Uterus (tissue), 4 donors: Measurements from ENCODE around the gene MB. TPM values are rescaled to one million over a fixed set of nuclear protein-coding genes. Genes with fewer than 3 reads are reported as not detected.

Source experiments
- DNase-seq, 2 donors: peaks; one replicate each; pipeline ENCODE4 v3.0.0-alpha.2; 2019 to 2020
- H3K27ac ChIP-seq, 2 donors: fragments of 200-600 bp; sonication (generic); 1 replicate in 1 of 2; 2 replicates in 1 of 2; pipeline ENCODE4 v1.5.1; 2016 to 2018
- H3K27me3 ChIP-seq, 2 donors: fragments of 200-600 bp; sonication (generic); one replicate each; pipeline ENCODE4 v1.5.1; 2018 to 2019; ENCODE audit warnings: control low read depth in 1 of 2
- H3K36me3 ChIP-seq, 2 donors: fragments of 200-600 bp; sonication (generic); one replicate each; pipeline ENCODE4 v1.5.1; 2019; ENCODE audit warnings: control low read depth in 1 of 2
- H3K4me1 ChIP-seq, 2 donors: fragments of 200-600 bp; sonication (generic); one replicate each; pipeline ENCODE4 v1.5.1; 2018 to 2019; ENCODE audit warnings: control low read depth in 1 of 2
- H3K4me3 ChIP-seq, 2 donors: fragments of 200-600 bp; sonication (generic); 1 replicate in 1 of 2; 2 replicates in 1 of 2; pipeline ENCODE4 v1.5.1; 2018 to 2019; ENCODE audit warnings: mild to moderate bottlenecking in 1 of 2
- H3K9me3 ChIP-seq, 2 donors: fragments of 200-600 bp; sonication (generic); one replicate each; pipeline ENCODE4 v1.5.1; 2019; ENCODE audit warnings: control low read depth in 1 of 2
- POLR2A ChIP-seq, 2 donors: fragments of 450-650 bp; IDR thresholded peaks; one replicate each; pipeline ENCODE4 v1.6.1; 2016; ENCODE audit warnings: antibody characterized with exemption in 2 of 2, mild to moderate bottlenecking in 1 of 2, moderate library complexity in 1 of 2
- intact Hi-C: fragments of 100-400 bp; cut with DNase I; formaldehyde crosslinking; loops from one replicate; pipeline ENCODE4 v1.15.1; 2023; ENCODE audit warnings: low total_unique reads
- total RNA-seq, 4 donors: library from RNA; depleted of rRNA in 3 of 4; stranded (reverse); fragments of >200 nt in 3 of 4; gene quantifications; one replicate each; pipeline versions ENCODE4 v1.1.0 to v1.2.4, GENCODE V29; 2014 to 2023
- TF ChIP-seq, protein P1 (sequence below), 4 experiments: fragments of 200-600 bp in 2 of 4; fragments of 450-650 bp in 2 of 4; sonication (generic) in 2 of 4; IDR thresholded peaks; one replicate each; pipeline ENCODE4 v1.5.1; 2016 to 2019; ENCODE audit warnings: antibody characterized with exemption in 4 of 4, mild to moderate bottlenecking in 2 of 4, moderate library complexity in 1 of 4
- donor health status: DM: yes; HTN: yes; CAD: no.

MB gene
- total RNA-seq, 4 donors from 2014 or later = 1.8 to 2.5 TPM; not detected in 2

- DNase-seq = no peak
- Histone ChIP-seq H3K9me3 (no peaks in the 10 kb centered on the region), H3K36me3 (no peaks in the 10 kb centered on the region), H3K4me1 (no peaks in the 10 kb centered on the region), H3K27ac (no peak overlapping the region), H3K4me3 (no peak overlapping the region), H3K27me3 (no peaks in the 10 kb centered on the region)
- intact Hi-C loops = no loop called here
- TF ChIP-seq POLR2A (IDR thresholded peaks at IDR 0.05) = no peak
- TF ChIP-seq, protein P1, sequence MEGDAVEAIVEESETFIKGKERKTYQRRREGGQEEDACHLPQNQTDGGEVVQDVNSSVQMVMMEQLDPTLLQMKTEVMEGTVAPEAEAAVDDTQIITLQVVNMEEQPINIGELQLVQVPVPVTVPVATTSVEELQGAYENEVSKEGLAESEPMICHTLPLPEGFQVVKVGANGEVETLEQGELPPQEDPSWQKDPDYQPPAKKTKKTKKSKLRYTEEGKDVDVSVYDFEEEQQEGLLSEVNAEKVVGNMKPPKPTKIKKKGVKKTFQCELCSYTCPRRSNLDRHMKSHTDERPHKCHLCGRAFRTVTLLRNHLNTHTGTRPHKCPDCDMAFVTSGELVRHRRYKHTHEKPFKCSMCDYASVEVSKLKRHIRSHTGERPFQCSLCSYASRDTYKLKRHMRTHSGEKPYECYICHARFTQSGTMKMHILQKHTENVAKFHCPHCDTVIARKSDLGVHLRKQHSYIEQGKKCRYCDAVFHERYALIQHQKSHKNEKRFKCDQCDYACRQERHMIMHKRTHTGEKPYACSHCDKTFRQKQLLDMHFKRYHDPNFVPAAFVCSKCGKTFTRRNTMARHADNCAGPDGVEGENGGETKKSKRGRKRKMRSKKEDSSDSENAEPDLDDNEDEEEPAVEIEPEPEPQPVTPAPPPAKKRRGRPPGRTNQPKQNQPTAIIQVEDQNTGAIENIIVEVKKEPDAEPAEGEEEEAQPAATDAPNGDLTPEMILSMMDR (IDR thresholded peaks at IDR 0.05) = no peak
Measured at GRCh38 chr22:35608088-35608487, 9.0 kb downstream of the MB start.

DNA sequence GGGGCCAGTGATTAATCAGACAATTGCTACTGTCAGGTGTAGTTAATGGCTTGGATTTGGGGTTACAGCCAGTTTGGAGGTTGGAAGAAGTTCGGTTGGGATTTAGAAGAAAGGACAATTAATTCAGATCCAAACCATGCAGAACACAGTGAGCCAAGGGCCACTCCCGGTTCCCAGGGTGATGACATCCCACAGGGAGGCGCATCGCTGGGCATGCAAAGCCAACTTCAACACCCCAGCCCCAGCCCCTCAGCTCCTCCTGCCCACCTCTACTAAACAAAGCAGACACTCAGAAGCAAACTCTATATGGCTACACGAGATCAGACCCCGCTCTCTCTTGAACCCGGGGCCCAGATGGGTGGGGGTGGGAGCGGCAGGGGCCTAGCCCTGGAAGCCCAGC, 10.2 kb downstream of the MB start:
- TF ChIP-seq POLR2A (IDR thresholded peaks at IDR 0.05) = no peak
- TF ChIP-seq, protein P1 (IDR thresholded peaks at IDR 0.05) = no peak
- H3K27ac ChIP-seq = no peak overlapping the region
- no peaks in the 10 kb centered on the region for H3K4me1 ChIP-seq
- H3K36me3 ChIP-seq = no peaks in the 10 kb centered on the region
- intact Hi-C loops = no loop called here
- H3K4me3 ChIP-seq = no peak overlapping the region
- DNase-seq = no peak
- no peaks in the 10 kb centered on the region for H3K27me3 ChIP-seq
- no peaks in the 10 kb centered on the region for H3K9me3 ChIP-seq

GRCh38 chr22:35605851-35606481, 11.2 kb downstream of the MB start:
- Histone ChIP-seq H3K4me3 (no peak overlapping the region), H3K27ac (no peak overlapping the region), H3K4me1 (no peaks in the 10 kb centered on the region), H3K27me3 (no peaks in the 10 kb centered on the region), H3K36me3 (no peaks in the 10 kb centered on the region), H3K9me3 (no peaks in the 10 kb centered on the region)
- TF ChIP-seq, protein P1 (IDR thresholded peaks at IDR 0.05) = no peak
- TF ChIP-seq POLR2A (IDR thresholded peaks at IDR 0.05) = no peak
- no peak for DNase-seq
- intact Hi-C loops = no loop called here

DNA sequence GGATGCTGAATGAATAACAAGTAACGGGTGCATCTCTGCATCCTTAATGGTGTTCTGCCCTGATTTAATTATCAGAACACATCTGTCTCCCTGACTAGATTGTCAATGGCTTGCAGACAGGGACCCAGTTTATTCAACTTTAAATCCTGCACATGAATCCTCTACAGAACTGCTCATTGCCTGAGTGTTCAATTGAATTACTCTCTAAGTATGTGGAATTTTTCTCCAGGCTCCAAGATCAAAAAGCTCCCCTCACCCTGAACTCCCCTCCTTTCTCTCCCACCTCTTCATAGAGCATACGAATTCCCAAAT, 11.8 kb downstream of the MB start:
- H3K27ac ChIP-seq = no peak overlapping the region
- TF ChIP-seq POLR2A (IDR thresholded peaks at IDR 0.05) = no peak
- TF ChIP-seq, protein P1 (IDR thresholded peaks at IDR 0.05) = no peak
- intact Hi-C loops = no loop called here

DNA sequence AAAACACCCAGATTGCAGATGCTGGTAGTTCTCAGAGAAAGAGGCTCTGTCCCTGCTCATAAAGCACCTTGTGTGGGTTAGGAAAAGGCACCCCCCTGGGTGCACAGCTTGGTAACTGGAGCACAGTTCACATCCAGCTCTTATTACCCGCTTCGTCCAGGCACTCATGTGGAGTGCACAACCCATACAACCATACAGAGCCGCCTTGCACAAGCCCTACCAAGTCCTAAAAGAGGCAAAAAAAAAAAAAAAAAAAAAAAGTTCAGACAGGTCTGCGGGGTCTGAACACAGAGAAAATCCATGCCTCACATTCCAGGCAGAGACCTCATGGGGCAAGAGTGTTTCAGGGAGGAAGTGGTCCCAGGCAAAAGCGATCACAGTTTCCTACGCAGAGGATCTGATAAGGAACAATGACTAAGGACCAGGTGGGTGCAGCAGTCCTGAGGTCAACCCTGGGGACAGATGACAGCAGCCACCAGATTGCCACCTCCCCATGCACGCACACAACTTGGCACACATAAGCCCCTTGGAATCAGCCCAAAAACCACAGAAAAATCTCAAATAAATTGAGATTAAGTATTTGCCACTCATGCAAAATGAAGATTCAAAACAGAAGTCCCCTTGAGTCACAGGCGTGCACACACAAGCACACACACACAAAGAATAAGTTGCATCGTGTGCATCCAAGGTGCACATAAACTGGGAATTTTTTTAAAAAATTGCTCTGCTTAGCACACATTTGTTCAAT, 12.3 kb downstream of the MB start:
- intact Hi-C loops = no loop called here
- Histone ChIP-seq H3K27me3 (no peaks in the 10 kb centered on the region), H3K9me3 (no peaks in the 10 kb centered on the region), H3K4me1 (no peaks in the 10 kb centered on the region), H3K36me3 (no peaks in the 10 kb centered on the region), H3K4me3 (no peak overlapping the region), H3K27ac (no peak overlapping the region)
- TF ChIP-seq, protein P1 (IDR thresholded peaks at IDR 0.05) = no peak
- TF ChIP-seq POLR2A (IDR thresholded peaks at IDR 0.05) = no peak
- DNase-seq = no peak

More for the DNA sequence above, 11.8 kb downstream of the MB start:
- H3K9me3 ChIP-seq = no peaks in the 10 kb centered on the region
- no peaks in the 10 kb centered on the region for H3K36me3 ChIP-seq
- no peak overlapping the region for H3K4me3 ChIP-seq
- H3K27me3 ChIP-seq = no peaks in the 10 kb centered on the region
- DNase-seq = no peak
- no peaks in the 10 kb centered on the region for H3K4me1 ChIP-seq
